KMS-11 (cell line): ENCODE data around the gene RPRD2.

ENCODE experiments used
- H2AFZ ChIP-seq: fragments of 200-600 bp; sonication (generic); 2 replicates; pipeline ENCODE4 v1.6.1; 2016; ENCODE audit warnings: antibody characterized with exemption, mixed run types, low read depth
- H3K27ac ChIP-seq: fragments of 200-600 bp; sonication (generic); 2 replicates; pipeline ENCODE4 v1.6.1; 2016; ENCODE audit warnings: mild to moderate bottlenecking, mixed run types
- H3K27me3 ChIP-seq: fragments of 200-600 bp; sonication (generic); 2 replicates; pipeline ENCODE4 v1.6.1; 2017; ENCODE audit warnings: mild to moderate bottlenecking, low read depth, mixed run types, moderate library complexity; ENCODE audit not compliant: insufficient read depth
- H3K36me3 ChIP-seq: fragments of 200-600 bp; sonication (generic); 2 replicates; pipeline ENCODE4 v1.6.1; 2017; ENCODE audit warnings: mild to moderate bottlenecking, mixed run types; ENCODE audit not compliant: insufficient read depth
- H3K4me1 ChIP-seq: fragments of 200-600 bp; sonication (generic); 2 replicates; pipeline ENCODE4 v1.6.1; 2016; ENCODE audit warnings: mild to moderate bottlenecking, low read depth, mixed run types; ENCODE audit not compliant: poor library complexity, severe bottlenecking
- H3K4me2 ChIP-seq: fragments of 200-600 bp; sonication (generic); 2 replicates; pipeline ENCODE4 v1.7.0; 2016; ENCODE audit warnings: mild to moderate bottlenecking, mixed run types
- H3K4me3 ChIP-seq: fragments of 200-600 bp; sonication (generic); IDR thresholded peaks from 2 replicates; pipeline ENCODE4 v1.6.1; 2017; ENCODE audit warnings: low read depth, low read length, mixed read lengths; ENCODE audit not compliant: insufficient read depth
- H3K79me2 ChIP-seq: fragments of 200-600 bp; sonication (generic); 2 replicates; pipeline ENCODE4 v1.6.1; 2016; ENCODE audit warnings: low read depth, mixed run types; ENCODE audit not compliant: insufficient read depth
- H3K9ac ChIP-seq: fragments of 200-600 bp; sonication (generic); 2 replicates; pipeline ENCODE4 v1.6.1; 2016; ENCODE audit warnings: mild to moderate bottlenecking, mixed run types
- H4K20me1 ChIP-seq: fragments of 200-600 bp; sonication (generic); 2 replicates; pipeline ENCODE4 v1.6.1; 2016; ENCODE audit warnings: mild to moderate bottlenecking, mixed run types; ENCODE audit not compliant: insufficient read depth
- CTCF ChIP-seq: fragments of 200-600 bp; sonication (generic); conservative IDR thresholded peaks from 2 replicates; pipeline ENCODE4 v1.6.1; 2017; ENCODE audit warnings: low read depth, mild to moderate bottlenecking, antibody characterized with exemption, low read length, moderate library complexity, mixed read lengths

RPRD2 gene

GRCh38 chr1:150386592-150386991 is 22.6 kb downstream of the RPRD2 start:
- H4K20me1 ChIP-seq, result peaks cover 20% of the 10 kb centered on the region
- H3K4me1 ChIP-seq, result peaks cover 70% of the 10 kb centered on the region
- peak overlapping the region; percentile 5; the same call in 1 of the 2 replicates for H3K9ac ChIP-seq
- no peaks in the 10 kb centered on the region for H3K36me3 ChIP-seq
- peak overlapping the region; percentile 60 for H3K27ac ChIP-seq
- no peak overlapping the region for H2AFZ ChIP-seq
- H3K79me2 ChIP-seq, result peaks cover 85% of the 10 kb centered on the region
- no peak for TF ChIP-seq CTCF
- peak overlapping the region; percentile 73 for H3K4me2 ChIP-seq
- no peaks in the 10 kb centered on the region for H3K27me3 ChIP-seq
- peak overlapping the region; percentile 63 for H3K4me3 ChIP-seq

- Histone ChIP-seq H2AFZ (no peak overlapping the region), H3K27ac (peak overlapping the region; percentile 60), H3K4me2 (peak overlapping the region; percentile 73), H4K20me1 (peaks cover 20% of the 10 kb centered on the region), H3K9ac (peak overlapping the region; percentile 5; the same call in 1 of the 2 replicates), H3K36me3 (no peaks in the 10 kb centered on the region), H3K27me3 (no peaks in the 10 kb centered on the region), H3K4me1 (peaks cover 70% of the 10 kb centered on the region), H3K79me2 (peaks cover 85% of the 10 kb centered on the region), H3K4me3 (peak overlapping the region; percentile 63)
- TF ChIP-seq CTCF, result no peak
Measured at GRCh38 chr1:150387200-150387599, 23.3 kb downstream of the RPRD2 start.

GRCh38 chr1:150388241-150388640 is 24.3 kb downstream of the RPRD2 start:
- Histone ChIP-seq H3K4me3 (no peak overlapping the region), H3K4me1 (peaks cover 70% of the 10 kb centered on the region), H2AFZ (no peak overlapping the region), H3K79me2 (peaks cover 85% of the 10 kb centered on the region), H3K27ac (peak overlapping the region; percentile 60; the same call in 1 of the 2 replicates), H3K4me2 (peak overlapping the region; percentile 73), H3K36me3 (no peaks in the 10 kb centered on the region), H3K27me3 (no peaks in the 10 kb centered on the region), H4K20me1 (peaks cover 20% of the 10 kb centered on the region), H3K9ac (no peak overlapping the region)
- TF ChIP-seq CTCF, result no peak

- H3K4me2 ChIP-seq, result peak overlapping the region; percentile 12; the same call in 1 of the 2 replicates
- no peak overlapping the region for H2AFZ ChIP-seq
- no peaks in the 10 kb centered on the region for H3K27me3 ChIP-seq
- H3K4me3 ChIP-seq, result no peak overlapping the region
- H4K20me1 ChIP-seq, result peaks cover 20% of the 10 kb centered on the region
- peaks cover 57% of the 10 kb centered on the region for H3K4me1 ChIP-seq
- peaks cover 85% of the 10 kb centered on the region for H3K79me2 ChIP-seq
- no peak; the same call in 1 of the 2 replicates for TF ChIP-seq CTCF
- H3K9ac ChIP-seq, result no peak overlapping the region
- H3K27ac ChIP-seq, result no peak overlapping the region
- H3K36me3 ChIP-seq, result no peaks in the 10 kb centered on the region
Measured at GRCh38 chr1:150389650-150390049, 25.7 kb downstream of the RPRD2 start.
